NCI-H460 (cell line): ENCODE results near the gene SGCE. TPM values are rescaled to one million over a fixed set of nuclear protein-coding genes. Genes with fewer than 3 reads are reported as not detected.
"Not testable (repeated sequence)": the region's sequence is repeated elsewhere in the genome, so short reads cannot be mapped to it uniquely, and the experiment has no call there.

Experiments
- DNase-seq: peaks from one replicate; pipeline ENCODE4 v3.0.0-alpha.2; 2016; ENCODE audit warnings: low read depth; ENCODE audit errors: extremely low read depth
- polyA plus RNA-seq: library from polyadenylated mRNA; depleted of rRNA; stranded (reverse); fragments of >200 nt; gene quantifications from 2 replicates; pipeline ENCODE4 v1.2.3, GENCODE V29; 2014; cell fraction: nucleus; rRNA removed
- total RNA-seq: library from RNA; depleted of rRNA; stranded (reverse); fragments of >200 nt; shearing (Covaris generic); gene quantifications from 2 replicates; pipeline ENCODE4 v1.2.3, GENCODE V29; 2014; rRNA removed

The SGCE gene
- 7.8 and 9.5 TPM in 2 replicates for total RNA-seq
- 3.1 and 3.6 TPM in 2 replicates for polyA plus RNA-seq

DNA sequence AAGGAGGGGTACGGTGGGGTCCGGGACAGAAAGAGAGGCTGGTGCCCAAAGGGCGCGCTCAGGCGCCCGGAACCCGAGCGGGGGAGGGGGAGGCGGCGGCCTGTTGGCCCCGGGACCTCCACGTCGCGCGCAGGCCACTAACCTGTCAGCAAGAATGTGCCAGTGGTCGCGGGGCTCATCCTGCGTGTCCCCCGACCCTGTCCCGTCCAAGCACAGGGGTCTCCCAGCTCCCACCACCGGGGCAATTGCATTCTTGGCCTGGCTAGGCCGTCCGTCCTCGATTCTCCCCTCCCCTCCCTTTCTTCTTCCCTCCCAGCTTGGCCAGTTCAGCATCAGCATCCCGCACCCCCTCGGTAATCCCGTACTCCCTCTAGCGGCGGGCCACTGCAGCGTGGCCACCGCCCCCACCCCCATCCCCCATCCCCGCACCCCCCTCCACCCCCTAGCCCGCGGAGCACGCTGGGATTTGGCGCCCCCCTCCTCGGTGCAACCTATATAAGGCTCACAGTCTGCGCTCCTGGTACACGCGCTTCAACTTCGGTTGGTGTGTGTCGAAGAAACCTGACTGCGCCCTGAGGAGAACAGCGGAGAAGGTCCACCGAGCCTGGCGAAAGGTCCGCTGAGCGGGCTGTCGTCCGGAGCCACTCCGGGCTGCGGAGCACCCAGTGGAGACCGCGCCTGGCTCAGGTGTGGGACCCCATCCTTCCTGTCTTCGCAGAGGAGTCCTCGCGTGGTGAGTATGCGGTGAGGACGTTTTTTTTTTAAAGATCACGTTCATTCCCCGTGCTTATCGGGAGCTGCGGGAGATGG is at the start of gene SGCE:
Gene SGCE, minus strand, starts transcription at position 286 of the 810 bp plus-strand sequence. Its CDS starts 35 bp downstream, at position 251.
- peak; percentile 33 for DNase-seq

DNA sequence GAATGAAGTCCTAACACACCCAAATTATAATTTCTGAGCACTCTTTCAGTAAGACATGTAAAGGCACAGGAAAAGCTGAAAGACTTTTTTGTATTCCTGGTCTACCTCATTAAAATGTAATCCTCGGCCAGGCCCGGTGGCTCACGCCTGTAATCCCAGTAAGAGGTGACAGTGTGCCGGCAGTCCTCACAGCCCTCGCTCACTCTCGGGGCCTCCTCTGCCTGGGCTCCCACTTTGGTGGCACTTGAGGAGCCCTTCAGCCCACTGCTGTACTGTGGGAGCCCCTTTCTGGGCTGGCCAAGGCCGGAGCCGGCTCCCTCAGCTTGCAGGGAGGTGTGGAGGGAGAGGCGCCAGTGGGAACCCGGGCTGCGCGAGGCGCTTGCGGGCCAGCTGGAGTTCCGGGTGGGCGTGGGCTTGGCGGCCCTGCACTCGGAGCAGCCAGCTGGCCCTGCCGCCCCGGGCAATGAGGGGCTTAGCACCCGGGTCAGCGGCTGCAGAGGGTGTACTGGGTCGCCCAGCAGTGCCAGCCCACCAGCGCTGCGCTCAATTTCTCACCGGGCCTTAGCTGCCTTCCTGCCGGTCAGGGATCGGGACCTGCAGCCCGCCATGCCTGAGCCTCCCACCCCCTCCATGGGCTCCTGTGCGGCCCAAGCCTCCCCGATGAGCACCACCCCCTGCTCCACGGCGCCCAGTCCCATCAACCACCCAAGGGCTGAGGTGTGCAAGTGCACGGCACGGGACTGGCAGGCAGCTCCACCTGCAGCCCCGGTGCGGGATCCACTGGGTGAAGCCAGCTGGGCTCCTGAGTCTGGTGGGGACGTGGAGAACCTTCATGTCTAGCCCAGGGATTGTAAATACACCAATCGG is 49.5 kb upstream of the SGCE start:
- not testable (repeated sequence) for DNase-seq

DNA sequence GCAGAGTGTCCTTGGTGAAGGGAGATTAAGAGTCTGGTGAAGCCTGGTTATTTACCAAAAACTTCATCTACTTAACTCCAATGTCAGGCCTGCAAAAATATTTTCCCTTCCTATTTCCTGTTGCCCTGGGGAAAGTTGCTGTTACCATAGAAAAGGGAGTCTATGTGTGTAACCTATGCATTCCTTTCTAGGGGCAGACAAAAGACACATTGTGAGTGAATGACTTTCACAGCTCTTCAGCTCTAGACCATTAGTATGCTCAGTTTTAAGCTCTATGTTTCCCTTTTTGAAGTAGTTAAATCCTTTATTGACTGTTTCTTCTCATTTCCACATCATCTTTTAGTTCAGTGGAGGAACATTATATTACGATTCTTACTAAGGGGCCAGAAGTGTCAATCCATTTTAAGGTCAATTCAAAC is 45.6 kb upstream of the SGCE start:
- DNase-seq = no peak

- no peak for DNase-seq
These were observed 45.1 kb upstream of the SGCE start for GRCh38 chr7:94700926-94701554.

DNA sequence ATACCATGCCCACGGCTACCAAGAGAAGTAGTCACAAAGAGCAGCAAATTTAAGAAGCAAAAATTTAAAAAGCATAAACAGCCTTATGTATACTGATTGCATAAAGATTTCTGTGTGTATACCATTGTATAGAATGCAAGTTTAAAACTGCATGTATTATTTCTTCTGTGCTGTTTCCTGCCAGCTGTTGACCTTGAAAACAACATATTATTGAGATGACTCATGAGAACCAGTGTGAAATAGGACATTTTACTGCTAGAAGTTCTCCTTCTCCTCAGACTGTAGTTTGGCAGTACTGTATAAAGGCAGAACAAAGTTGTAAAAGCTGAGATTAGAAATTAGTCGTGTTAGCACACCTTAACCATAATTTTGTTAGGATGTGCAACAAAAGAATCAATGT is 42.3 kb upstream of the SGCE start:
- peak; percentile 7 for DNase-seq

DNA sequence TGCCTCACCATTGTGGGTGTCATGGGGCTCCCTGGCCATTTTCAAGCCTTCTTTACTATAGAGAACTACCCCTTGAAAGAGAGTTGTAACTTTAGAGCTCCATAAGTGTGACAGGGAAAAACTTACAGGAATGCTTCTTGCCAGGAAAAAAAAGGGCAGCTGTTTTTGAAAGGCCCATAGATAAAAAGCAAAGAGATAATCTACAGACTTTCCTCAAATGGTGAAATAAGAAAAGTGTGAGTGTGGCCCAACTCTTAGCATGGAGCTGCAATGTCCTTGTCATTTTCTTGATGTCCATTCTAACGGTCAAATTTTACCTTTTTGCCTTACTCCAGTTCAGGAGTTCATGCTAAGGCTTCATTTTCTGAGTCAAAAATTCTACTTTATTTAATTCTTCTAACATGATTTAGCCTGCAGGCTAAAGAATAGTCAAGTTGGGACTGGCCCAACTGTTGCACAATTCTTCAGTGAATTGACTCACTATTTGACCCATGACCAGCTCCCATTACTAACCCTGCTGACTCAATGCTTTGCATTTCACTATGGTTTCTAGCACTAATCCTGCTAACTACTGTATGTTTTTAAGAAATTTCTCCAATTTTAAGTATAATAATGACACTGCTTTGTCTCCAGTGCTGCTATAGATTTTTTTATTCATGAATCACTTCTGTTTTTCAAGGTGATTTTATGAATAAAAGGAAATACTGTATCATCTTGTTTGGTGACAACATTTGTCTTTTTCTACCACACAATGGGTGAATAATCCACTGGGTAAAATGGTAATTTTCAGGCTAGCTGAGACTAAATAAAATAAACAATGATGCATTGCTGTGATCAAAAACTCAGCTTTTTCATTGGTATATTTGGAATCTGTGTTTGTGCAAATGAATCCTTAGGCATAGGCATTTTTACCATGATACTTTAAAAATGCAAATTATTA is 41.4 kb upstream of the SGCE start:
- DNase-seq = peak; percentile 49

GRCh38 chr7:94687810-94688209 is 31.9 kb upstream of the SGCE start:
- no peak for DNase-seq

GRCh38 chr7:94687076-94687475 is 31.1 kb upstream of the SGCE start:
- DNase-seq = no peak

DNA sequence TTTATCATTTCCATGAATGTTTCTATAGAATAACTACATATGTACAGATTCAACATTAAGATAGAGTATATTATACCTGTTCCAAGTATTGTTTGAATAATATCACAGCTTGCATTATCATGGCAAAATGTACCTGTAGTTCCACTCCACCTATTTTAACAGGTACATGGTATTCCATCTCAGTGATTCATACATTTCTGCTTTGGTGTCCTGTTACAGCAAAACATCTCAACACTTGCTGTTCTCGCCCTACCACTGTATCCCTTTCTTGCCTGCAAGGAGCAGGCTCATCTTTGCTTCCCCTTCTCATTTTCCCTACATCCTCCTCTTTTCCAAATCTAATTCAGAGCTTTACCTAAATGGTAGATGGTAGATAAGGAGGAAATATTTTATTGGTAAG is 27.1 kb upstream of the SGCE start:
- DNase-seq = no peak

GRCh38 chr7:94679358-94679757 is 23.4 kb upstream of the SGCE start:
- DNase-seq = no peak

DNA sequence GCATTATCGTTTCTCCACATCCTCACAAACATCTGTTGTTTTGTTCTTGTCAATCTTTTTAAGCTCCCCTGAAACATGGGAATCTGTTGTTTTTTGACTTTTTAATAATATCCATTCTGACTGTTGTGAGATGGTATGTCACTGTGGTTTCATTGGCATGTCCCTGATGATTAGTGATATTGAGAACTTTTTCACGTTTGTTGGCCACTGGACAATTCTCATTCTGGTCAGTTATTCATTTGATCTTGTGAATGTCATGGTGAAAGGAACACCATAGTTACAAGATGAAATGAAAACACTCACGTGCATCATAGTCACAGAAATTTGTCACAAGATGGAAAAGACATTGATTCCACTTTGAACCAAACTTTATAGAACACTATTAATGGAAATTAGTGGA is 20.5 kb upstream of the SGCE start:
- no peak for DNase-seq

- no peak for DNase-seq
These were observed 19.4 kb upstream of the SGCE start for GRCh38 chr7:94675356-94675755.

DNA sequence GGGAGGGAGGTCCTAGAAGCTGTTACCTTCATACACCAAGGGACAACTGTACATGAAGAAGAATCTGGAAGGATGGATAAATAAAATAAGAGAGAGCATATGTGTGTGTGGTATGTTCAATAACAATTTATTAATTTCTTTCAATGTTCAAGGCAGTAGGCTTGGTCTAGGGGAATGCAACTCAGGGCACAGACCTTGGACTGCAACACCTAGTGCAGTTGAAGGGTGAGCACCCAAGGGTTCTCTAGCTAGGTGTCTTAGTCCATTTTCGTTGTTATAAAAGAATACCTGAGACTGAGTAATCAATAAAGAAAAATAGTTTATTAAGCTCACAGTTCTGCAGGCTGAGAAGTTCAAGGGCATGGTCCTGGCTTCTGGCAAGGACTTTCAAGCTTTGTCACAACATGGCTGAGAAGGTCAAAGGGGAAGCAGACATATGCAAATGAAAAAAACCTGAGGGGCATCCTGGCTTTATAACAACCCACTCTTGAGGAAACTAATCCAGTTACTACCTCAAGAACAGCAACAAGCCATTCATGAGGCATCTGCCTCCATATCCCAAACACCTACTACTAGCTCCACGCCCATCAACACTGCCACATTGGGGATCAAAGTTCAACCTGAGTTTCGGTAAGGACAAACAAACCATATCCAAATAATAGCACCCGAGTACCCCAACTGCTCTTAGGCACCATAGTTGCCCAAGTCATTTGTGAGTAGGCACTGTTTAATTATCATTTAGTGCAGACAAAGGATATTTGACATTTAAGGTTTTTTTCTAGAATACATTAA is 15.7 kb upstream of the SGCE start:
- no peak for DNase-seq

- no peak for DNase-seq
These were observed 14.0 kb upstream of the SGCE start for GRCh38 chr7:94669773-94670495.

DNA sequence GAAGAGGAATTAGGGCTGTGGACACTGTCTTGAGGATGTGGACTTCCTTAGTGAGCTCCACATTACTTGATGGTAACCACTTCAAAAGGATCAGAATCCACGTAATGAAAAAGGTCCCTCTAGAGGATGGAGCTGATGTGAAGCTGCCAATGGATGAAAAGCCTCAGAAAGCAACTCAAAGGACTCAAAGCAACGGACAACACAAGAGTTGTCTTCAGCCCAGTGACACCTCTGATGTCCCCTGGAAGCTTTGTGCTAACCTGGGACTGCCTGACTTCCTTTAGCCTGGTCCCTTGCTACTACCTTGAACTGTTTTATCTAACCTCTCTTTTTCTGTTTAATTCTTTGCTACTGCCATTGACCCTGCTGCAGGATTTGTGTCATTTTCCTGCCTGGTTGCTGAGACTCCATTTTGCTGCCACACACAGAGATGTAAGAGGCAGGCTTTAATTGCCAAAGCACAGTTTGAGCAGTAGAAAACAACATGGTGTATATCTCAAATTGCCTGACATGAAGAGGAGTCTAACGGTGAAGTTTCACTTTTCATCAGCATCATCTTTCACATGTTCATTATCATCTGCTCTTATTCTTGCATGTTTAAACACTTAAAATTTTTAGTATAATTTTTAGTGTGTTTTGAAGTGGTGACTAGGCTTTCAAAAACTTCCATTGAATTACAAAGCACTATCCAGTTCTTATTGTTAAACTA is 11.1 kb upstream of the SGCE start:
- DNase-seq = no peak

DNA sequence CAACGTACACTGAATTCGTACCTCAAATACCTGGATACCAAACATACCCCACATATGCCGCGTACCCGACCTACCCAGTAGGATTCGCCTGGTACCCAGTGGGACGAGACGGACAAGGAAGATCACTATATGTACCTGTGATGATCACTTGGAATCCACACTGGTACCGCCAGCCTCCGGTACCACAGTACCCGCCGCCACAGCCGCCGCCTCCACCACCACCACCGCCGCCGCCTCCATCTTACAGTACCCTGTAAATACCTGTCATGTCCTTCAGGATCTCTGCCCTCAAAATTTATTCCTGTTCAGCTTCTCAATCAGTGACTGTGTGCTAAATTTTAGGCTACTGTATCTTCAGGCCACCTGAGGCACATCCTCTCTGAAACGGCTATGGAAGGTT is 9.5 kb upstream of the SGCE start:
- no peak for DNase-seq

DNA sequence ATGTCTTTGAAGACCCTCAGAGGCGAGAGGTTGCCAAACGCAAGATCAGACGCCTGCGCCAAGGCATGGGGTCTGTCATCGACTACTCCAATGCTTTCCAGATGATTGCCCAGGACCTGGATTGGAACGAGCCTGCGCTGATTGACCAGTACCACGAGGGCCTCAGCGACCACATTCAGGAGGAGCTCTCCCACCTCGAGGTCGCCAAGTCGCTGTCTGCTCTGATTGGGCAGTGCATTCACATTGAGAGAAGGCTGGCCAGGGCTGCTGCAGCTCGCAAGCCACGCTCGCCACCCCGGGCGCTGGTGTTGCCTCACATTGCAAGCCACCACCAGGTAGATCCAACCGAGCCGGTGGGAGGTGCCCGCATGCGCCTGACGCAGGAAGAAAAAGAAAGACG is 8.1 kb upstream of the SGCE start:
- DNase-seq = no peak

- DNase-seq = no peak
These were observed 6.6 kb upstream of the SGCE start for GRCh38 chr7:94662548-94662947.
